Epithelial cell of esophagus (primary cell): ENCODE measurements around the gene CPTP.
A peak's percentile ranks its signal among the peaks of the same experiment; 100 is the strongest.

ENCODE experiments used
- DNase-seq: peaks from one replicate; pipeline ENCODE4 v3.0.0; 2010; ENCODE audit warnings: low read depth
- H3K4me3 ChIP-seq: 2 replicates; pipeline ENCODE4 v1.5.1; 2011; ENCODE audit warnings: mild to moderate bottlenecking, low read length, control low read depth
- CTCF ChIP-seq: IDR thresholded peaks from 2 replicates; pipeline ENCODE4 v1.5.1; 2011; ENCODE audit warnings: low read depth, mild to moderate bottlenecking, low read length, control low read depth, inconsistent platforms; ENCODE audit not compliant: insufficient read depth; ENCODE audit errors: missing control alignments

The CPTP gene

GRCh38 chr1:1297802-1298424, 26.7 kb upstream of the CPTP start:
- no peak for DNase-seq
- no peak for TF ChIP-seq CTCF
- no peak overlapping the region for H3K4me3 ChIP-seq

GRCh38 chr1:1298861-1299685, 25.5 kb upstream of the CPTP start:
- no peak overlapping the region for H3K4me3 ChIP-seq
- no peak for DNase-seq
- no peak for TF ChIP-seq CTCF

- TF ChIP-seq CTCF, result peak; percentile 45
- no peak overlapping the region for H3K4me3 ChIP-seq
- DNase-seq, result peak; percentile 35
These were observed 24.8 kb upstream of the CPTP start for GRCh38 chr1:1299686-1300351.

GRCh38 chr1:1300352-1300739, 24.3 kb upstream of the CPTP start:
- TF ChIP-seq CTCF, result no peak
- DNase-seq, result no peak

GRCh38 chr1:1302006-1302430, 22.6 kb upstream of the CPTP start:
- DNase-seq, result no peak
- peak; percentile 30 for TF ChIP-seq CTCF

More at GRCh38 chr1:1300352-1300739, 24.3 kb upstream of the CPTP start:
- H3K4me3 ChIP-seq, result no peak overlapping the region

GRCh38 chr1:1302951-1303509, 21.6 kb upstream of the CPTP start:
- no peak for TF ChIP-seq CTCF
- DNase-seq, result peak; percentile 70
- no peak overlapping the region for H3K4me3 ChIP-seq

More at GRCh38 chr1:1302006-1302430, 22.6 kb upstream of the CPTP start:
- no peak overlapping the region for H3K4me3 ChIP-seq
